CD14-positive monocyte (primary cell): Measurements from ENCODE around the gene LHX6. TPM values are rescaled to one million over a fixed set of nuclear protein-coding genes. Genes with fewer than 3 reads are reported as not detected.

Experiments
- DNase-seq, 3 donors: peaks; one replicate each; pipeline ENCODE4 v3.0.0-alpha.2; 2011 to 2022
- H2AFZ ChIP-seq: 2 replicates; pipeline ENCODE4 v1.6.0; 2012; ENCODE audit warnings: mild to moderate bottlenecking, low read depth, low read length, inconsistent platforms; ENCODE audit not compliant: insufficient read depth, poor library complexity, severe bottlenecking
- H3K27ac ChIP-seq, 2 donors: 1 replicate in 1 of 2; 2 replicates in 1 of 2; pipeline ENCODE4 v1.5.1; 2012 to 2013; ENCODE audit warnings: low read length in 2 of 2, control low read depth in 1 of 2, inconsistent platforms in 1 of 2, low read depth in 1 of 2, mild to moderate bottlenecking in 1 of 2
- H3K27me3 ChIP-seq, 2 donors: one replicate each; pipeline versions ENCODE4 v1.6.0 to v1.6.1; 2011 to 2013; ENCODE audit warnings: low read length in 2 of 2; ENCODE audit not compliant: control insufficient read depth in 2 of 2, insufficient read depth in 2 of 2
- H3K36me3 ChIP-seq, 2 donors: replicated peaks in 1 of 2; 1 replicate in 1 of 2; 2 replicates in 1 of 2; pipeline versions ENCODE4 v1.5.1 to v1.6.1; 2012 to 2013; ENCODE audit warnings: low read length in 2 of 2, control low read depth in 1 of 2, inconsistent platforms in 1 of 2, mild to moderate bottlenecking in 1 of 2; ENCODE audit not compliant: insufficient read depth in 2 of 2, control insufficient read depth in 1 of 2
- H3K4me1 ChIP-seq, 2 donors: 1 replicate in 1 of 2; 2 replicates in 1 of 2; pipeline versions ENCODE4 v1.5.1 to v1.6.1; 2012 to 2013; ENCODE audit warnings: low read length in 2 of 2, control low read depth in 1 of 2, inconsistent platforms in 1 of 2, mild to moderate bottlenecking in 1 of 2, moderate library complexity in 1 of 2; ENCODE audit not compliant: insufficient read depth in 2 of 2, control insufficient read depth in 1 of 2
- H3K4me2 ChIP-seq: replicated peaks from 2 replicates; pipeline ENCODE3; 2012; ENCODE audit warnings: low read length, moderate library complexity, mild to moderate bottlenecking; ENCODE audit not compliant: poor library complexity, severe bottlenecking; ENCODE audit errors: extremely low read depth
- H3K4me3 ChIP-seq, 3 experiments: fragments of 200-600 bp in 1 of 3; sonication (generic) in 1 of 3; replicated peaks in 1 of 3; 1 replicate in 2 of 3; 2 replicates in 1 of 3; pipeline ENCODE4 v1.5.1; 2011 to 2013; ENCODE audit warnings: low read length in 3 of 3, mild to moderate bottlenecking in 3 of 3, control low read depth in 2 of 3, low read depth in 2 of 3, inconsistent platforms in 1 of 3, moderate library complexity in 1 of 3
- H3K79me2 ChIP-seq: 2 replicates; pipeline ENCODE4 v1.6.0; 2012; ENCODE audit warnings: mild to moderate bottlenecking, control low read depth, inconsistent platforms, low read length, moderate library complexity; ENCODE audit not compliant: insufficient read depth
- H3K9ac ChIP-seq: 2 replicates; pipeline ENCODE4 v1.6.0; 2017; ENCODE audit warnings: low read length, mild to moderate bottlenecking; ENCODE audit not compliant: insufficient read depth, poor library complexity, severe bottlenecking
- H3K9me3 ChIP-seq, 2 donors: replicated peaks in 1 of 2; 1 replicate in 1 of 2; 2 replicates in 1 of 2; pipeline versions ENCODE4 v1.5.1 to v1.6.1; 2012 to 2013; ENCODE audit warnings: low read length in 2 of 2, control low read depth in 1 of 2; ENCODE audit not compliant: control insufficient read depth in 1 of 2, insufficient read depth in 1 of 2
- H4K20me1 ChIP-seq: 2 replicates; pipeline ENCODE4 v1.6.0; 2012; ENCODE audit warnings: mild to moderate bottlenecking, low read length, control low read depth, moderate library complexity; ENCODE audit not compliant: insufficient read depth
- H3K27ac Mint-ChIP-seq, 7 donors: one replicate each; pipeline ENCODE4 v1.8.0; 2020; ENCODE audit warnings: mild to moderate bottlenecking in 7 of 7, mixed read lengths in 7 of 7, moderate library complexity in 6 of 7, inconsistent platforms in 2 of 7
- H3K27me3 Mint-ChIP-seq, 3 donors: one replicate each; pipeline ENCODE4 v1.8.0; 2021 to 2022; ENCODE audit warnings: low read depth in 3 of 3, mild to moderate bottlenecking in 3 of 3, mixed read lengths in 3 of 3, moderate library complexity in 3 of 3, inconsistent platforms in 1 of 3
- H3K36me3 Mint-ChIP-seq, 2 donors: one replicate each; pipeline ENCODE4 v1.8.0; 2020; ENCODE audit warnings: mixed read lengths in 2 of 2, inconsistent platforms in 1 of 2, mild to moderate bottlenecking in 1 of 2
- H3K4me1 Mint-ChIP-seq: one replicate; pipeline ENCODE4 v1.8.0; 2020; ENCODE audit warnings: mild to moderate bottlenecking, mixed read lengths
- H3K4me3 Mint-ChIP-seq, 2 donors: one replicate each; pipeline ENCODE4 v1.8.0; 2020; ENCODE audit warnings: mild to moderate bottlenecking in 2 of 2, mixed read lengths in 2 of 2, moderate library complexity in 1 of 2
- H3K9me3 Mint-ChIP-seq, 7 donors: one replicate each; pipeline ENCODE4 v1.8.0; 2020 to 2022; ENCODE audit warnings: mixed read lengths in 7 of 7, mild to moderate bottlenecking in 6 of 7, moderate library complexity in 6 of 7, inconsistent platforms in 2 of 7
- CTCF ChIP-seq: fragments of 200-600 bp; IDR thresholded peaks from one replicate; pipeline ENCODE4 v1.8.0; 2022; ENCODE audit warnings: antibody characterized with exemption, mild to moderate bottlenecking
- WGBS: methylation state at CpG from one replicate; pipeline ENCODE4 v1.1.5; 2013; ENCODE audit warnings: missing lambda C conversion rate; ENCODE audit not compliant: insufficient coverage; 5-methylcytosine and 5-hydroxymethylcytosine counted together
- intact Hi-C, 2 donors: fragments of 100-400 bp; cut with micrococcal nuclease; formaldehyde crosslinking; loops; one replicate each; pipeline versions ENCODE4 v1.15.0 to v1.15.1; 2023
- polyA plus RNA-seq, 3 donors: library from polyadenylated mRNA; depleted of rRNA in 1 of 3; unstranded in 2 of 3; stranded (reverse) in 1 of 3; fragments of 300-500 nt in 2 of 3; fragments of >200 nt in 1 of 3; fragmentation: Illumina TruSeq in 2 of 3; gene quantifications; 1 replicate in 2 of 3; 2 replicates in 1 of 3; pipeline ENCODE4 v1.2.3, GENCODE V29; 2012 to 2021

Gene LHX6
- polyA plus RNA-seq, 3 donors: not detected

- Mint-ChIP-seq H3K36me3 (no peaks in the 10 kb centered on the region), H3K27me3 (peaks cover 23 to 39% (median 36%) of the 10 kb centered on the region in 3 donors), H3K27ac (no peak overlapping the region), H3K9me3 (peaks cover 0 to 16% (median 5%) of the 10 kb centered on the region in 7 donors), H3K4me1 (peaks cover 12% of the 10 kb centered on the region), H3K4me3 (no peak overlapping the region)
- Histone ChIP-seq H3K4me3 (no peak overlapping the region), H3K79me2 (no peaks in the 10 kb centered on the region), H3K27me3 (peaks cover 36 to 52% of the 10 kb centered on the region in 2 donors), H2AFZ (no peak overlapping the region), H3K27ac (no peak overlapping the region), H3K9ac (no peak overlapping the region), H3K9me3 (peaks cover 0 to 13% of the 10 kb centered on the region in 2 donors), H3K36me3 (no peaks in the 10 kb centered on the region), H3K4me1 (peaks cover 0 to 6% of the 10 kb centered on the region in 2 donors), H4K20me1 (no peaks in the 10 kb centered on the region), H3K4me2 (no peak overlapping the region)
- TF ChIP-seq CTCF: no peak
- intact Hi-C loops: no loop called here
- no peak for DNase-seq
- 100% methylated on average over 1 of the region's 4 CpGs for WGBS
Observed at GRCh38 chr9:122229485-122229837, 704 bp upstream of the LHX6 start.

- Histone ChIP-seq H3K4me2 (peak overlapping the region; percentile 56), H3K79me2 (no peaks in the 10 kb centered on the region), H3K4me3 (peak overlapping the region in 1 of 3 experiments; percentile 36), H3K27ac (no peak overlapping the region), H3K36me3 (no peaks in the 10 kb centered on the region), H3K27me3 (peaks cover 36 to 56% of the 10 kb centered on the region in 2 donors), H3K9me3 (peaks cover 0 to 13% of the 10 kb centered on the region in 2 donors), H3K9ac (no peak overlapping the region), H3K4me1 (peaks cover 0 to 6% of the 10 kb centered on the region in 2 donors), H4K20me1 (no peaks in the 10 kb centered on the region), H2AFZ (no peak overlapping the region)
- DNase-seq: no peak
- Mint-ChIP-seq H3K27ac (no peak overlapping the region), H3K4me1 (peaks cover 13% of the 10 kb centered on the region), H3K36me3 (no peaks in the 10 kb centered on the region), H3K4me3 (peak overlapping the region; percentile 61 to 84), H3K9me3 (peaks cover 0 to 16% (median 5%) of the 10 kb centered on the region in 7 donors), H3K27me3 (peaks cover 27 to 47% (median 38%) of the 10 kb centered on the region in 3 donors)
- WGBS: under 1% methylated on average over 32 of the region's 38 CpGs
- no peak for TF ChIP-seq CTCF
- intact Hi-C loops: no loop called here
Observed at GRCh38 chr9:122228191-122228567, 578 bp downstream of the LHX6 start.
